AG10803 (cell line): ENCODE results near the gene ITPR2.

Experiments
- DNase-seq: peaks from one replicate; pipeline ENCODE4 v3.0.0; 2010; ENCODE audit warnings: low read depth
- H3K4me3 ChIP-seq: 2 replicates; pipeline ENCODE4 v1.5.1; 2011; ENCODE audit warnings: mild to moderate bottlenecking, low read length, control low read depth
- TF ChIP-seq, protein P1 (sequence below): conservative IDR thresholded peaks from 2 replicates; pipeline ENCODE4 v1.5.1; 2011; ENCODE audit warnings: mild to moderate bottlenecking, low read length, control low read depth, inconsistent platforms

Gene ITPR2

DNA sequence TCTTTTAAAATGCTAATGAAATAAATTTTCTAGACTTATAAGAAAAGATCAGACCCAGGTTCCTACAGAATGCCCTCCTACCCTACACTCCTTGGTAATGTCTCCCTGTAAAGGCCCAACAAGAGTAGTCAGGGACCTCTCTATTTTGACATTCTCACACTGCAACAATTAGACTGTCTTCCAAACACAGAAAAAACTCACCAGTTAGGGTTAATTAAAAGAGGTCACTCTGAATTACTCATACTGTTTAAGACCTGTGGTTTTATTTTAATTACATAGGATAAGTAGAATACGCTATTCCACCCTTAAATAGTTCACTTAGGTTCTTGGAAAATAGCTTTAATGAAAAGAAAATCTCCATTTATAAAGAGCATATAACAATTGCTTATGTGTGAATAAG lies 142.4 kb downstream of the ITPR2 start:
- TF ChIP-seq, protein P1, sequence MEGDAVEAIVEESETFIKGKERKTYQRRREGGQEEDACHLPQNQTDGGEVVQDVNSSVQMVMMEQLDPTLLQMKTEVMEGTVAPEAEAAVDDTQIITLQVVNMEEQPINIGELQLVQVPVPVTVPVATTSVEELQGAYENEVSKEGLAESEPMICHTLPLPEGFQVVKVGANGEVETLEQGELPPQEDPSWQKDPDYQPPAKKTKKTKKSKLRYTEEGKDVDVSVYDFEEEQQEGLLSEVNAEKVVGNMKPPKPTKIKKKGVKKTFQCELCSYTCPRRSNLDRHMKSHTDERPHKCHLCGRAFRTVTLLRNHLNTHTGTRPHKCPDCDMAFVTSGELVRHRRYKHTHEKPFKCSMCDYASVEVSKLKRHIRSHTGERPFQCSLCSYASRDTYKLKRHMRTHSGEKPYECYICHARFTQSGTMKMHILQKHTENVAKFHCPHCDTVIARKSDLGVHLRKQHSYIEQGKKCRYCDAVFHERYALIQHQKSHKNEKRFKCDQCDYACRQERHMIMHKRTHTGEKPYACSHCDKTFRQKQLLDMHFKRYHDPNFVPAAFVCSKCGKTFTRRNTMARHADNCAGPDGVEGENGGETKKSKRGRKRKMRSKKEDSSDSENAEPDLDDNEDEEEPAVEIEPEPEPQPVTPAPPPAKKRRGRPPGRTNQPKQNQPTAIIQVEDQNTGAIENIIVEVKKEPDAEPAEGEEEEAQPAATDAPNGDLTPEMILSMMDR = no peak
- DNase-seq = no peak
- H3K4me3 ChIP-seq = no peak overlapping the region

DNA sequence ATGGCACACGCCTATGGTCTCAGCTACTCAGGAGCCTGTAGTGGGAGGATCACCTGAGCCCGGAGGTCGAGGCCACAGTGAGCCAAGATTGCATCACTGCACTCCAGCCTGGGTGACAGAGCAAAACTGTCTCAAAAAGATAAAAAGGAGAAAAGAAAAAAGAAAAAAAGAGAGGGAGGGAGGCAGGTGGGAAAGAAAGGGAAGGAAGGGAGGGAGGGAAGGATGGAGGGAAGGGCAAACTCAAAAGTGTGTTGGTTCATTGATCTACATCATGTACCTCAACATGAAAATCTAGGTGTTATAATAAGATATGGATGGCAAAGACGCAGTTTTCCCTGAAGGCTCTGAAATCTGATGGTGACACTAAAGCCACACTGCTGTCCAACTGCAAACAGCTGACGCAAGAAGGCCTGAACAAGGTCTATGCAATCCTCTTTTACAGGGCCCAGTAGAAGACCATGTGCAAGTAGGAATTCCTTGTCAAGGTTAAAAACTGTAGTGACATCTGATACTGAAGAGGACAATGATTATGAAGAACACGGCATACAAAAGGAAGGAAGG lies 143.6 kb downstream of the ITPR2 start:
- DNase-seq = no peak
- TF ChIP-seq, protein P1 = no peak

DNA sequence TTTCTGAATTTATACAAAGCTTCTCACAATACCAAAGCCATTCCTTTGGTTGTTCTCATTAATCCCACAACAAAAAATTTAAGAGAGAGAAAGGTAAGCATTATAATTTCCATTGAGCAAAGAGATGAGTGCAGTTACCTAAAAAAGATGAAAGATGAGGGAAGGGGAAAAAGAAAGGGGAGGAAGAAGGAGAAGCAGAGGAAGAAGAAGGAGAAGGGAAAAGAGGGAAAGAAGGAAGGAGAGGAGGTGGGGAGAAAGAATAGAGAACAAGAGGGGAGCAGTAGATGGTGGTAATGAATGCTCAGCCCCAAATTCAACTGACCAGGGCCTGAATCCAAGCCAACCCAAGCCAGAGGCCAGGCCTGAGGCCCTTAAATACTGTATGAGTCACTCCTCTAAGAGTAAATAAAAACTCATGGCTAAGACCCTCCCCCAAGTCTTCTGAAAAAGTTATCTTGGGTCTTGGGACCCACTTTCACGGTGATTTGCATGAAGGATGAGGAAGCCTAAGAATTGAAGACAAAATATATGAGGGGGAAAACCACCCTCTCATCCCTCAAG lies 144.6 kb downstream of the ITPR2 start:
- no peak overlapping the region for H3K4me3 ChIP-seq
- no peak for DNase-seq
- TF ChIP-seq, protein P1 = no peak

More for the DNA sequence above, 143.6 kb downstream of the ITPR2 start:
- no peak overlapping the region for H3K4me3 ChIP-seq

DNA sequence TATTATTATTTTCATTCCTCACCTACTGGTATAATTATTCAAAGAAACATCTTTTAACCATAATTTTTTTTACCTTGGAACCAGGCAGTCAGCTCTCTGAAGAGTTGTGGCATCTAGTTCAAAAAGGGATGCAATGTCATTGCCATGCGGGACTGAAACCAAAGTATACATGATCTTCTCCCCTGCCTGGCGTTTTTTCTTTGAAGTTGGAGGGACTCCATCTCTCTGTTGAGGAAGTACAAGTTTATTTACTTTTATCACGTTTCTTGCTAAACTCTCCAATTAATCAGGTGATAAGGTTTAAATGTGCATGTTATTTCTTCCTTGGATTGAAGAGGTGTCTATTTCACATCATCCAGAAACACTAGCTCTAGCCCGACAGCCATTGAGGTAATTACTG lies 146.6 kb downstream of the ITPR2 start:
- TF ChIP-seq, protein P1 = no peak
- H3K4me3 ChIP-seq = no peak overlapping the region

DNA sequence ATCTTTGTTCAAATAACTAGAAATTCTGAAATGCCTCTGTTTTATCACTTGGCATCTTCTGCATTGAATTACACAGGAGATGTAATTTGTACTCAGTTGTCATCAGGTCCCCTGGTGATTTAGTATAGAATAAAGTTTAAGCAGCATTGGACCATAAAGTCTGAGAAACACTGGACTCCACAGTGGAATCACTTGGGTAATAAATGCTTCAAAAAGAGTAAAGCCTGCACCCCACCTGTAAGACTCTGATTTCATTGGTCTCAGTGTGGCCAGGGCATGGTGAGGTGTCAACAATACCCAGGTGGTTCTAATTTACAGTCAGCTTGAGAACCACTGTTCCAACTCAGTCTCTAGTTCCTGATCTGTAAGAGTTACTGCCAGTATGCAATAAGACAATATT lies 148.9 kb downstream of the ITPR2 start:
- DNase-seq = no peak
- no peak overlapping the region for H3K4me3 ChIP-seq
- TF ChIP-seq, protein P1 = no peak

More for the DNA sequence above, 146.6 kb downstream of the ITPR2 start:
- no peak for DNase-seq

DNA sequence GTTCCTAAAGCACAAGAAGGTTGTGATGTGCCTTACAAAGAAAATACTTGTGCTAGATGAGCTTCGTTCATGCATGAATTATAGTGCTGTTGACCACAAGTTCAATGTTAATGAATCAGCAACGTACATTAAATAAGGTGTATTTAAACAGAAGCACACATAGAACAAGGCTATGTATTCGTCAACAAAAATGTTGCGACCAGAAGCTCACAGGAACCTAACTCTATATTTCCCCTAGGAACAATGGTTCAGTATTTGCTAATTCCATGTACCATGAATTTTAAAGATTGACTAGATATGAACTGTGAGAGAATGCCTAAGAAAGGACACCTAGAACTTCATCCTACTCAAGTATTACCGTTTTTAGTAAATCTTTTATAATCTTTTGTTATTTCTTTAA lies 149.6 kb downstream of the ITPR2 start:
- no peak overlapping the region for H3K4me3 ChIP-seq
- TF ChIP-seq, protein P1 = no peak

DNA sequence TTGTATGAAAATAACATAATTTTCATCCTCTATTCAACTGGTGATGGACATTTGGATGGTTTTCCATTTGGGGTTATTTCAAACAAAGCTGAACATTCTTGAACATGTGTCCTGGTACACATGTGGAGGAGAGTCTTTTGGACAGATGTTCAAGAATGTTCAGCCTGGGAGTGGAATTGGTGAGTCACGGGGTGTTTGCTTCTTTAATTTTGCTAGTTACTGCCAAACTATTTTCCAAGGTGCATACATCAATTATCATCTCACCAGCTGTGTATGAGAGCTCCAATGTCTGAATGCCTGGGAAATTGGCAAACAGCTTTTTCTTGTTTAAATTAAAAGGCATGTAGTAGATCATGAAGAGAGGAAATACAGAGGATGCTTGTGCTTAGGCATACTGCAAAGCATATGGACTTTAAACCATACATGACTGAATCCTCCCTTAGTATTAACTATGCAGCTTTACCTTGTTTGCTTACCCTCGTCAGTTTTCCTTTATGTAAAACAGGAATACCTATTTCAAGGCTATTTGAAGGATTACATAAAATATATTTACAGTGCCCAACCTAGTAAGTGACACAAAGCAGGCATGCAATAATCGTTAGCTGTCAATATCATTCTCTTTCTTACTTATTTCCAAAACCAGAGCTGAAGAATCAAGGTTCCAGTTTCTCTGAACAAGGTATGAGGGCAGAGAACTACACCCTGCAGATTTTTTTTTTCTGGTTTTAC lies 152.1 kb downstream of the ITPR2 start:
- peak; percentile 84 for DNase-seq
- H3K4me3 ChIP-seq = no peak overlapping the region
- TF ChIP-seq, protein P1 = no peak

More for the DNA sequence above, 149.6 kb downstream of the ITPR2 start:
- no peak for DNase-seq
